ENCODE results near the gene TBL1X.

TBL1X gene

GRCh38 chrX:9597361-9598035 lies 132.6 kb downstream of the TBL1X start:
- DNase-seq (ENCODE audit: low read depth, low spot score) = no peak
- TF ChIP-seq CTCF (IDR thresholded peaks at IDR 0.05; ENCODE audit: low read depth, low read length) = no peak
- in situ Hi-C loops (cut with HindIII; ENCODE audit: low sequenced_read_pairs) = no loop called here
- no peak overlapping the region for H3K4me3 ChIP-seq (ENCODE audit: low read depth, low read length)

- no peak overlapping the region for H3K4me3 ChIP-seq (ENCODE audit: low read depth, low read length)
- no peak for TF ChIP-seq CTCF (IDR thresholded peaks at IDR 0.05; ENCODE audit: low read depth, low read length)
- in situ Hi-C loops (cut with HindIII; ENCODE audit: low sequenced_read_pairs) = no loop called here
- no peak for DNase-seq (ENCODE audit: low read depth, low spot score)
These were observed 133.5 kb downstream of the TBL1X start for GRCh38 chrX:9598344-9598743.

GRCh38 chrX:9604111-9604907 lies 139.5 kb downstream of the TBL1X start:
- DNase-seq (ENCODE audit: low read depth, low spot score) = no peak
- TF ChIP-seq CTCF (IDR thresholded peaks at IDR 0.05; ENCODE audit: low read depth, low read length) = no peak
- in situ Hi-C loops (cut with HindIII; ENCODE audit: low sequenced_read_pairs) = no loop called here
- no peak overlapping the region for H3K4me3 ChIP-seq (ENCODE audit: low read depth, low read length)

- in situ Hi-C loops (cut with HindIII; ENCODE audit: low sequenced_read_pairs) = no loop called here
- TF ChIP-seq CTCF (IDR thresholded peaks at IDR 0.05; ENCODE audit: low read depth, low read length) = no peak
- no peak overlapping the region for H3K4me3 ChIP-seq (ENCODE audit: low read depth, low read length)
- DNase-seq (ENCODE audit: low read depth, low spot score) = no peak
These were observed 140.0 kb downstream of the TBL1X start for GRCh38 chrX:9604908-9605306.

GRCh38 chrX:9605484-9605883 lies 140.6 kb downstream of the TBL1X start:
- in situ Hi-C loops (cut with HindIII; ENCODE audit: low sequenced_read_pairs) = no loop called here
- no peak for TF ChIP-seq CTCF (IDR thresholded peaks at IDR 0.05; ENCODE audit: low read depth, low read length)
- DNase-seq (ENCODE audit: low read depth, low spot score) = no peak
- no peak overlapping the region for H3K4me3 ChIP-seq (ENCODE audit: low read depth, low read length)

- no peak for DNase-seq (ENCODE audit: low read depth, low spot score)
- no peak overlapping the region for H3K4me3 ChIP-seq (ENCODE audit: low read depth, low read length)
- TF ChIP-seq CTCF (IDR thresholded peaks at IDR 0.05; ENCODE audit: low read depth, low read length) = no peak
- in situ Hi-C loops (cut with HindIII; ENCODE audit: low sequenced_read_pairs) = no loop called here
These were observed 142.1 kb downstream of the TBL1X start for GRCh38 chrX:9606971-9607370.

All from astrocyte of the spinal cord (primary cell).